Psoas muscle (tissue), 8 donors: ENCODE data around the gene PIEZO1. TPM values are rescaled to one million over a fixed set of nuclear protein-coding genes. Genes with fewer than 3 reads are reported as not detected.

Experiments used
- ATAC-seq, 4 donors: fragments of 200-7000 bp; cut with Tn5 transposase; one replicate each; pipeline ENCODE4 v1.9.1; 2020; ENCODE audit warnings: moderate library complexity in 3 of 4, mild to moderate bottlenecking in 2 of 4
- DNase-seq, 2 donors: peaks; one replicate each; pipeline ENCODE4 v3.0.0-alpha.2; 2020
- H3K27ac ChIP-seq: fragments of 200-600 bp; one replicate; pipeline ENCODE4 v1.8.0; 2022
- H3K27me3 ChIP-seq, 3 donors: fragments of 200-600 bp in 1 of 3; one replicate each; pipeline versions ENCODE4 v1.6.1 to v1.8.0; 2013 to 2022; ENCODE audit warnings: low read length in 2 of 3, mild to moderate bottlenecking in 2 of 3, moderate library complexity in 1 of 3; ENCODE audit not compliant: insufficient read depth in 3 of 3
- H3K36me3 ChIP-seq, 2 donors: fragments of 200-600 bp in 1 of 2; one replicate each; pipeline versions ENCODE4 v1.6.1 to v1.8.0; 2013 to 2022; ENCODE audit warnings: low read depth in 1 of 2, mild to moderate bottlenecking in 1 of 2, moderate library complexity in 1 of 2; ENCODE audit not compliant: insufficient read depth in 1 of 2
- H3K4me1 ChIP-seq: fragments of 200-600 bp; one replicate; pipeline ENCODE4 v1.8.0; 2022
- H3K4me3 ChIP-seq: fragments of 200-600 bp; one replicate; pipeline ENCODE4 v1.8.0; 2022; ENCODE audit warnings: mild to moderate bottlenecking
- H3K9me3 ChIP-seq: fragments of 200-600 bp; one replicate; pipeline ENCODE4 v1.8.0; 2022
- WGBS, 3 donors: extraction: QIAGEN DNeasy Blood & Tissue Kit; methylation state at CpG; one replicate each; pipeline versions ENCODE4 v1.1.6 to v1.1.7; 2013; 5-methylcytosine and 5-hydroxymethylcytosine counted together
- intact Hi-C, 2 donors: fragments of 100-400 bp; cut with DNase I; formaldehyde crosslinking; loops; one replicate each; pipeline versions ENCODE4 v1.11.0 to v1.14.2; 2022
- polyA plus RNA-seq, 3 donors: library from polyadenylated mRNA; stranded (reverse); fragments of 200-250 nt; gene quantifications; one replicate each; pipeline ENCODE4 v1.2.3, GENCODE V29; 2013
- total RNA-seq, 4 donors: library from RNA; stranded (reverse); fragmentation: NEBNext Ultra II Directional in 2 of 4; extraction: Animal tissue kit (Norgen Biotek cat#: 25700) in 2 of 4; gene quantifications; one replicate each; pipeline versions ENCODE4 v1.2.1 to v1.2.4, GENCODE V29; 2021 to 2023
- TF ChIP-seq, protein P1 (sequence below): fragments of 200-600 bp; IDR thresholded peaks from one replicate; pipeline ENCODE4 v1.8.0; 2022; ENCODE audit warnings: antibody characterized with exemption
- donor health status: healthy with polysubstance abuse.
- donor health status: DM: no; HTN: no; CAD: no; lungs with moderate emphysema.
- donor health status: Bipolar disorder and iron deficiency.
- donor health status: healthy.
- donor health status: DM: yes; HTN: yes; CAD: no.
- donor health status: DM: no; HTN: no; CAD: no.
- donor health status: DM: no; HTN: no; CAD: no.
- donor health status: DM: yes; HTN: yes; CAD: no.

PIEZO1 gene
- total and polyA plus RNA-seq, 7 donors = 7.2 to 26.8 (median 10.2) TPM

- H3K36me3 ChIP-seq = no peaks in the 10 kb centered on the region
- peak overlapping the region; percentile 30 for H3K27ac ChIP-seq
- ATAC-seq = peak; percentile 41 to 53 (median 48)
- H3K4me1 ChIP-seq = peaks cover 10% of the 10 kb centered on the region
- WGBS, 3 donors = 25 to 46% (median 26%) methylated on average over 38 to 41 of the region's 41 CpGs
- H3K9me3 ChIP-seq = no peaks in the 10 kb centered on the region
- intact Hi-C loops = no loop called here
- peak; percentile 68 to 81 for DNase-seq
- TF ChIP-seq, protein P1, sequence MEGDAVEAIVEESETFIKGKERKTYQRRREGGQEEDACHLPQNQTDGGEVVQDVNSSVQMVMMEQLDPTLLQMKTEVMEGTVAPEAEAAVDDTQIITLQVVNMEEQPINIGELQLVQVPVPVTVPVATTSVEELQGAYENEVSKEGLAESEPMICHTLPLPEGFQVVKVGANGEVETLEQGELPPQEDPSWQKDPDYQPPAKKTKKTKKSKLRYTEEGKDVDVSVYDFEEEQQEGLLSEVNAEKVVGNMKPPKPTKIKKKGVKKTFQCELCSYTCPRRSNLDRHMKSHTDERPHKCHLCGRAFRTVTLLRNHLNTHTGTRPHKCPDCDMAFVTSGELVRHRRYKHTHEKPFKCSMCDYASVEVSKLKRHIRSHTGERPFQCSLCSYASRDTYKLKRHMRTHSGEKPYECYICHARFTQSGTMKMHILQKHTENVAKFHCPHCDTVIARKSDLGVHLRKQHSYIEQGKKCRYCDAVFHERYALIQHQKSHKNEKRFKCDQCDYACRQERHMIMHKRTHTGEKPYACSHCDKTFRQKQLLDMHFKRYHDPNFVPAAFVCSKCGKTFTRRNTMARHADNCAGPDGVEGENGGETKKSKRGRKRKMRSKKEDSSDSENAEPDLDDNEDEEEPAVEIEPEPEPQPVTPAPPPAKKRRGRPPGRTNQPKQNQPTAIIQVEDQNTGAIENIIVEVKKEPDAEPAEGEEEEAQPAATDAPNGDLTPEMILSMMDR = no peak
- peak overlapping the region; percentile 36 for H3K4me3 ChIP-seq
- H3K27me3 ChIP-seq = peaks cover 0 to 30% (median 6%) of the 10 kb centered on the region in 3 donors
Observed at GRCh38 chr16:88770461-88771293, 14.3 kb downstream of the PIEZO1 start.

GRCh38 chr16:88769617-88770460 is 15.2 kb downstream of the PIEZO1 start:
- Histone ChIP-seq H3K4me1 (peaks cover 10% of the 10 kb centered on the region), H3K4me3 (peak overlapping the region; percentile 36), H3K36me3 (no peaks in the 10 kb centered on the region), H3K9me3 (no peaks in the 10 kb centered on the region), H3K27me3 (peaks cover 0 to 30% (median 6%) of the 10 kb centered on the region in 3 donors), H3K27ac (no peak overlapping the region)
- WGBS, 3 donors = 45 to 73% (median 48%) methylated on average over 27 to 30 of the region's 30 CpGs
- intact Hi-C loops = no loop called here
- ATAC-seq (no peak), DNase-seq (no peak)
- TF ChIP-seq, protein P1 = no peak

DNA sequence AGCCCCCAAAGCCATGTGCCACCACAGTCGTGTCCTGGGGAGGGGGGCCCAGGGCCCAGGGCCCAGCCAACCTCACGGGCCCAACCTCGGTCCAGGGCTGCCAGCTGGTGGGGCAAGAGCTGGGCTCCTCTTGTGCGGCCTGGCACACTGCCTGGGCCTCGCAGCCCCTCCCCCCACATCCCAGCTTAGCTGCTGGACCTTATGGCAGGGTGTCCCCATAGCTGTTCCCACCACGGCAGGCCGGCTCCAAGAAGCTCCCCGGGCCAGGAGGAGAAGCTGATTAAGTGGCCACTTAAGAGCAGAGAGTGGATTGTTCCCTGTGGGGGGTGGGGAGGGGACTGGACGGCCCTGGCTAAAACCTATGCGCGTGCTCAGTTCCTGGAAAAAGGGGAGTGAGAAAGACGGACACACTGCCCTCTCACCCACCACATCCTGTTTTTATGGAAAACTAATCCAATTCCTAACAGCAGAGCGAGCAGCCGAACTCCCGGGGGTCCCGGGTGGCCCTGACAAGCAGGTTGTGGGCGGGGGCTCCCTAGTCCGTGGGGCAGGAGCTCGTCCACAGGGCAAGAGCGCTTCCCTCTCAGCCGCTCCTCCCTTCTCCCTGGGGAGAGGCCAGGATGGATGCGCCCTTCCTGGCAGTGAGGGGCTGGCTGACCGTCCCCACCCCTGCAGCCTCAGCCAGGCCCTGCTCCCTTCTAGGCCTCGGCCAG is 16.8 kb downstream of the PIEZO1 start:
- no peak overlapping the region for H3K4me3 ChIP-seq
- H3K27me3 ChIP-seq = peaks cover 0 to 28% (median 4%) of the 10 kb centered on the region in 3 donors
- DNase-seq (peak in 1 of 2 donors; percentile 70), ATAC-seq (peak in 2 of 4 donors; percentile 26 to 50)
- no peak overlapping the region for H3K27ac ChIP-seq
- TF ChIP-seq, protein P1 = no peak
- H3K9me3 ChIP-seq = no peaks in the 10 kb centered on the region
- intact Hi-C loops = no loop called here
- WGBS, 3 donors = 32 to 33% (median 33%) methylated on average over 19 to 24 of the region's 24 CpGs
- H3K4me1 ChIP-seq = peaks cover 10% of the 10 kb centered on the region
- H3K36me3 ChIP-seq = no peaks in the 10 kb centered on the region

GRCh38 chr16:88767546-88768070 is 17.4 kb downstream of the PIEZO1 start:
- H3K9me3 ChIP-seq = no peaks in the 10 kb centered on the region
- H3K27ac ChIP-seq = no peak overlapping the region
- no peak overlapping the region for H3K4me3 ChIP-seq
- H3K4me1 ChIP-seq = peaks cover 10% of the 10 kb centered on the region
- H3K36me3 ChIP-seq = no peaks in the 10 kb centered on the region
- no peak for DNase-seq
- no peak for ATAC-seq
- intact Hi-C loops = no loop called here
- 61 to 74% (median 71%) methylated on average over 12 of the region's 12 CpGs for WGBS, 3 donors
- H3K27me3 ChIP-seq = peaks cover 0 to 26% (median 6%) of the 10 kb centered on the region in 3 donors
- TF ChIP-seq, protein P1 = no peak
